Measurements from ENCODE around the gene C11orf91.

GRCh38 chr11:33699515-33700062 lies 1.0 kb downstream of the C11orf91 start:
- TF ChIP-seq CTCF (IDR thresholded peaks at IDR 0.05; ENCODE audit: low read depth, low read length) (no peak), POLR2A (IDR thresholded peaks at IDR 0.05; ENCODE audit: extremely low read depth, insufficient read length) (peak; percentile 26), MAX (IDR thresholded peaks at IDR 0.05; ENCODE audit: low read depth, low read length) (peak; percentile 96)
